BLaER1 treated with 17β-estradiol and CSF1 and Interleukin-3, amounts not matched to agents 10 nM and 100 nM (cell line): ENCODE results near the gene DIP2A.
A peak's percentile ranks its signal among the peaks of the same experiment; 100 is the strongest.

Source experiments
- H3K27ac ChIP-seq, 11 experiments: shearing (Covaris generic); formaldehyde crosslinking; 2 replicates each; pipeline ENCODE4 v1.8.1; 2022
- H3K27me3 ChIP-seq, 11 experiments: shearing (Covaris generic); formaldehyde crosslinking; 2 replicates each; pipeline ENCODE4 v1.8.1; 2022
- H3K36me3 ChIP-seq, 11 experiments: shearing (Covaris generic); formaldehyde crosslinking; 2 replicates each; pipeline ENCODE4 v1.8.1; 2022
- H3K4me1 ChIP-seq, 10 experiments: shearing (Covaris generic); formaldehyde crosslinking; 2 replicates each; pipeline ENCODE4 v1.8.1; 2022
- H3K4me2 ChIP-seq, 11 experiments: shearing (Covaris generic); formaldehyde crosslinking; 2 replicates each; pipeline ENCODE4 v1.8.1; 2022
- H3K4me3 ChIP-seq, 10 experiments: shearing (Covaris generic); formaldehyde crosslinking; 2 replicates each; pipeline ENCODE4 v1.8.1; 2022
- H3K9ac ChIP-seq, 11 experiments: shearing (Covaris generic); formaldehyde crosslinking; 2 replicates each; pipeline ENCODE4 v1.8.1; 2022
- H3K9me3 ChIP-seq, 11 experiments: shearing (Covaris generic); formaldehyde crosslinking; replicated peaks in 1 of 11; 2 replicates each; pipeline ENCODE4 v1.8.1; 2022
- H4K20me1 ChIP-seq, 11 experiments: shearing (Covaris generic); formaldehyde crosslinking; 2 replicates each; pipeline ENCODE4 v1.8.1; 2022
- Cebpa-rat ChIP-seq, 11 experiments: shearing (Covaris generic); IDR thresholded peaks; 2 replicates each; pipeline ENCODE4 v1.8.1; 2022

Gene DIP2A

DNA sequence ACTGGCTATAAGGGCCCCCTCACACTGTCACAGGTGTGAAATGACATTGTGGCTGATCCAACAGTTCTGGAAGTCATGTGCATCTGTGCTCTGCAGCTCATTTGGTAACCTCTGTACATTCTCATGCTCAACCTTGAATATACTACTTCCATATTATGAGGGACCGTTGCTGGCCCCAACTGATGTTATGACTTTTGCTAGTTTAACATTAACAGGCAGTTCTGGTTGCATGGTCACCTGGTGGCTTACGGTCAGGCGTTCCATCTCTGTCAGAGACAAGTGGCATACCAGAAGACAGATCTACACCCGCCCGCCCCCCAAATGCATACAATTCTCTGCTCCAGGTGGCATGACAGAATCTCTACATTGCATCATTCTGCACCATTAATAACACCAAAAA, 6.0 kb upstream of the DIP2A start:
- Histone ChIP-seq H3K9ac (no peak overlapping the region), H3K27me3 (no peaks in the 10 kb centered on the region), H3K9me3 (peaks cover 38 to 47% (median 41%) of the 10 kb centered on the region in 11 experiments), H4K20me1 (peaks cover 0 to 9% (median 0%) of the 10 kb centered on the region in 11 experiments; a peak in 5 of 22 replicates), H3K4me1 (peaks cover 10 to 39% (median 21%) of the 10 kb centered on the region in 10 experiments), H3K4me2 (no peak overlapping the region), H3K36me3 (peaks cover 43 to 96% (median 81%) of the 10 kb centered on the region in 11 experiments), H3K27ac (no peak overlapping the region), H3K4me3 (no peak overlapping the region)
- no peak for TF ChIP-seq Cebpa-rat (IDR thresholded peaks at IDR 0.05)

DNA sequence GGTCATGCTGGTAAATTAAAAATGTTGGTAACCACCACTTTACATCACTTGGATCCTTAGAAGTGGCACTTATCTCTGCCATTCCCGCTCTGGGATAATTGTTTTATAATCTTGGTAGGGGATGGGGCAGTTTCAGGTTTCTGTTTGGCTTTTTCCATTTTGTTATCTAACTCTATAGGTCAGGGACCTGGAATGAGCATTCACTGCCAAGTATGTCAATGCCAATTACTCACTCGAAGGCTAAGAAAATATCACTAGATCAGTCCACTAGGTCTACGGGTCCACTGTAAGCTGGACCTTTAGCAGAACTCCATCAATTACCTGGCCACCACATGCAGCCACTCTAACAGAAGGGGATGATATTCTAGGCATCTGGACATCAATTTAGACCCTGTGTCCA, 4.5 kb upstream of the DIP2A start:
- no peak overlapping the region for H3K27ac ChIP-seq
- H3K9ac ChIP-seq, result no peak overlapping the region
- TF ChIP-seq Cebpa-rat (IDR thresholded peaks at IDR 0.05), result no peak
- H3K4me2 ChIP-seq, result peak overlapping the region in 1 of 11 experiments; percentile 100; a peak in 1 of 22 replicates
- H3K27me3 ChIP-seq, result no peaks in the 10 kb centered on the region
- peaks cover 30 to 82% (median 67%) of the 10 kb centered on the region in 11 experiments for H3K36me3 ChIP-seq
- H3K4me1 ChIP-seq, result peaks cover 12 to 40% (median 22%) of the 10 kb centered on the region in 10 experiments
- H3K4me3 ChIP-seq, result no peak overlapping the region
- H3K9me3 ChIP-seq, result peaks cover 24 to 32% (median 27%) of the 10 kb centered on the region in 11 experiments
- H4K20me1 ChIP-seq, result peaks cover 0 to 9% (median 0%) of the 10 kb centered on the region in 11 experiments; a peak in 5 of 22 replicates

DNA sequence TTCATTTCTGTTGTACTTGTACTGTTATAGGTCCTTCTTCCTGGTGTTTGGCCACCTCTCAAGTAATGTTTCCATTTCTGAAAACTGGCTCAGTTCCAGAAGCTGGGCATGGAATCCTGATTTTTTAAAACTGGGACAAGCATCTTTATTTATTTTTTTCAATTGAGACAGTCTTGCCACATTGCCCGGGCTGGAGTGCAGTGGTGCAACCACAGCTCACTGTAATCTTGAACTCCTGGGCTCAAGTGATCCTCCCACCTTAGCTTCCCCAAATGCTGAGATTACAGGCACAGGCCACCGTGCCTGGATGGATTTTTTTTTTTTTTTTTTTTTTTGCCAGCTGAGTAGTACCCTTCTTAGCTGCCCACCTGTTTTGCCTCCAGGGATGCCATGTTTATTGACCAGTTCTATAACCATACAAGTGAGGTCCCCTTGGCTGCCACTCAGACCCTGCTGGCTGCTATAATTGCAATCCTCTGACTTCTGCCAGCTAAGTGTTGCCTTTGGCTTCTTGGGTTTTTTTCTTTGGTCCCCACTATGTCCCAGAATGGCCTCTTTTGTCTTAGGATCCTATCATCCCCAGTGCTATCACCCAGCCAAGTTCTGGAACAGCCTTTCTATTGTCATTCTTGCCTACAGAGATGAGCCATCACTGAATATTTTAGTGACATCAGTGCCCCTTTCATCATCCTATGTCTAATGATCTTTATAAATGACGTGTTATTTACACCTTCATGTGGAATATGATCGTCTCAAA, 3.9 kb upstream of the DIP2A start:
- H4K20me1 ChIP-seq, result peaks cover 0 to 10% (median 2%) of the 10 kb centered on the region in 11 experiments; a peak in 7 of 22 replicates
- no peak overlapping the region for H3K9ac ChIP-seq
- H3K4me3 ChIP-seq, result no peak overlapping the region
- H3K27ac ChIP-seq, result no peak overlapping the region
- peak overlapping the region in 3 of 11 experiments; percentile 84 to 100 (median 94); a peak in 6 of 22 replicates for H3K4me2 ChIP-seq
- peaks cover 17 to 26% (median 20%) of the 10 kb centered on the region in 11 experiments for H3K9me3 ChIP-seq
- TF ChIP-seq Cebpa-rat (IDR thresholded peaks at IDR 0.05), result no peak
- no peaks in the 10 kb centered on the region for H3K27me3 ChIP-seq
- H3K4me1 ChIP-seq, result peaks cover 15 to 42% (median 25%) of the 10 kb centered on the region in 10 experiments
- peaks cover 23 to 75% (median 60%) of the 10 kb centered on the region in 11 experiments for H3K36me3 ChIP-seq

DNA sequence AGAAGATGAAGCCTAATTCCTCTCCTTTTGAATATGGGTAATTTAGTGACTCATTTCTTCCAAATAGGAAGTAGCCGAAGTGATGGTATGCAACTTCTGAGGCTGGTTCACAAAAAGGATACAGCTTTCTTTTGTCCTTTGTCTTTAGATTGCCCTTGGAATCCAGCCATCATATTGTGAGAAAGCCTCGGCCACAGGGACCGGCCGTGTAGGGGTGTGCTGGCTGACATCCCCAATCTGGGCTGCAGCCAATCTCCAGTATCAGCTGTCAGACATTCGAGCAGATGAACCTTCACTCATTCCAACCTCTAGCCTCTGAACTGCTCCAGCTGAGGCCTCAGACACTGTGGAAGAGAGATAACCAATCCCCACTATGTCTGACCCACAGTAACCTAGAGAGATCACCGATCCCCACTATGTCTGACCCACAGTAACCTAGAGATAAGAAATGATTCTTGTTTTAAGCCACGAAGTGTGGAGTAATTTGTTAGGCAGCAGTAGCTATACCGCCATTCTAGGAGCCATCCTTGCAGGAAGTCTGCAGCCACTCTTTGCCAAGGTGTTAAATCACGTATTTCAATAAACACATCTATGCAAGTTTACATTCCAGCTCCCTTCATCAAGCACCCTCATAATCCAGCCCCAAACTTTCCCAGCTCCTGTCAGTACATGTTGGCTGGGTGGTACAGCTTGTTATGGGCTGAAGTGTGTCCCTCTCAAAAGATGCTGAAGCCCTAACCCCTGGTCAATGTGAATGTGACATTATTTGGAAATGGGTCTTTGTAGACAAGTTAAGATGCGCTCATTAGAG, 2.9 kb upstream of the DIP2A start:
- Histone ChIP-seq H3K9ac (peak overlapping the region in 3 of 11 experiments; percentile 14 to 32 (median 15); a peak in 1 of 22 replicates), H3K4me2 (peak overlapping the region in 7 of 11 experiments; percentile 84 to 100 (median 94); a peak in 10 of 22 replicates)

DNA sequence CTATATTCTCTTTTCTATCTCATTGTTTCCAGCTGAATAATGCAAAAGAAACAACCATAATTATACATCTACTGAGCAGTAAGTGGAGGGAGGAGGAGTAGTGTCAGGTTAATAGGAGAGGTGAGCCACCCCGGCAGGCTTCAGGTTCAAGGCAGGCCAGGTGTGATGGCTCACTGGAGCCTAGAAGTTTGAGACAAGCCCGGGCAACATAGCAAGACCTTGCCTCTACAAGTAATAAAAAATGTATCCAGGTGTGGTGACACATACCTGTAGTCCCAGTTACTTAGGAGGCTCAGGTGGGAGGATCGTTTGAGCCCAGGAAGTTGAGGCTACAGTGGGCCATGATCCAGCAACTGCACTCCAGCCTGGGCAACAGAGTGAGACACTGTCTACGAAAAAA, 1.9 kb upstream of the DIP2A start:
- Histone ChIP-seq H3K4me3 (peak overlapping the region in 6 of 10 experiments; percentile 72 to 92 (median 89); a peak in 10 of 20 replicates), H3K27ac (peak overlapping the region in 1 of 11 experiments; percentile 93; a peak in 2 of 22 replicates), H3K36me3 (peaks cover 4 to 56% (median 42%) of the 10 kb centered on the region in 11 experiments; a peak in 18 of 22 replicates), H4K20me1 (peaks cover 0 to 29% (median 12%) of the 10 kb centered on the region in 11 experiments; a peak in 15 of 22 replicates), H3K4me1 (peaks cover 25 to 60% (median 34%) of the 10 kb centered on the region in 10 experiments), H3K4me2 (peak overlapping the region; percentile 83 to 100 (median 94)), H3K9me3 (peaks cover 0 to 6% (median under 1%) of the 10 kb centered on the region in 11 experiments; a peak in 6 of 22 replicates), H3K27me3 (no peaks in the 10 kb centered on the region), H3K9ac (peak overlapping the region in 4 of 11 experiments; percentile 92 to 98 (median 96); a peak in 8 of 22 replicates)
- TF ChIP-seq Cebpa-rat (IDR thresholded peaks at IDR 0.05), result no peak

More for the DNA sequence above, 2.9 kb upstream of the DIP2A start:
- Histone ChIP-seq H3K27ac (peak overlapping the region in 2 of 11 experiments; percentile 3 to 32; a peak in 2 of 22 replicates), H3K4me1 (peaks cover 25 to 52% (median 32%) of the 10 kb centered on the region in 10 experiments), H3K9me3 (peaks cover 8 to 16% (median 11%) of the 10 kb centered on the region in 11 experiments; a peak in 21 of 22 replicates), H3K4me3 (no peak overlapping the region), H3K36me3 (peaks cover 14 to 66% (median 51%) of the 10 kb centered on the region in 11 experiments; a peak in 21 of 22 replicates), H4K20me1 (peaks cover 0 to 19% (median 6%) of the 10 kb centered on the region in 11 experiments; a peak in 11 of 22 replicates), H3K27me3 (no peaks in the 10 kb centered on the region)
- no peak for TF ChIP-seq Cebpa-rat (IDR thresholded peaks at IDR 0.05)

DNA sequence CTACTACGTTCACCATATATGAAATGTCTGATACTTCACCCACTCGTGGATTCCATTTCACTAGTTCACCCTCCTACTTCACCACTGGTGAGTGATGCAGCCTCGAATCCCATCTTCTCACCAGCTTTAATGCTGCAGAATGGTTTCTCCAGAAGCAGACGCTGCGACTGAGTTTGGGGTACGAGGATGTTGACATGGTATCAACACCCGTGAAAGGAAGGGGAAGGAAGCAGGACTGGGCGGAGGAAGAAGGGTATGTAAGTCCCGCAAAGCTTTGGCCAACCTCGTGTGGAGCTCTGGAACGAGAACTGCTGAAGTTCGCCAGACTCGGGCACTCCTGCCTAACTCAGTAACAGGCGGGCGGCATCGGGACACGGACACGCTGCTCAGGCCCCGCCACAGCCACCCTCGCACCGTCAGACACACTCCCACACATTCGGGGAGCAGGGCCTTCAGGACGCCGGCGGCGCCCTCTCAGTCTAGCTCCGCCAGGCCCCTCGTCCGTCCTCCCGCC, 833 bp upstream of the DIP2A start:
- H3K27ac ChIP-seq, result peak overlapping the region; percentile 91 to 99 (median 97)
- H3K36me3 ChIP-seq, result peaks cover 4 to 49% (median 39%) of the 10 kb centered on the region in 11 experiments; a peak in 21 of 22 replicates
- no peaks in the 10 kb centered on the region for H3K9me3 ChIP-seq
- no peak for TF ChIP-seq Cebpa-rat (IDR thresholded peaks at IDR 0.05)
- H3K4me1 ChIP-seq, result peaks cover 25 to 66% (median 34%) of the 10 kb centered on the region in 10 experiments
- peak overlapping the region; percentile 83 to 100 (median 94) for H3K4me2 ChIP-seq
- peaks cover 0 to 40% (median 22%) of the 10 kb centered on the region in 11 experiments; a peak in 17 of 22 replicates for H4K20me1 ChIP-seq
- H3K9ac ChIP-seq, result peak overlapping the region; percentile 92 to 99 (median 97)
- H3K4me3 ChIP-seq, result peak overlapping the region; percentile 68 to 94 (median 86)
- H3K27me3 ChIP-seq, result no peaks in the 10 kb centered on the region

DNA sequence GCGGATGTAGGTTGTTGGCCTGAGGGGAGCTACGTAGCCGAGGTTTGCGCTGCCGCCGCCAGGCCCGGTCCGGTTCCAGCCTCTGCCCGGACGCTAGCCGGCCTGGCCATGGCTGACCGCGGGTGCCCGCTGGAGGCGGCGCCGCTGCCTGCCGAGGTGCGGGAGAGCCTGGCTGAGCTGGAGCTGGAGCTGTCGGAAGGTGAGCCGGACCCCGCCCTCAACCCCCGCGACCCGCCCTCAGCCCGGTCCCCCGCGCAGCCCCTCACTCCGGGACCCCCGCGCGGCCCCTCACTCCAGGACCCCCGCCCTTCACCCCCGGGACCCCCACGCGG, 299 bp downstream of the DIP2A start:
- peak overlapping the region; percentile 68 to 94 (median 86) for H3K4me3 ChIP-seq
- peak overlapping the region in 8 of 11 experiments; percentile 14 to 98 (median 44); a peak in 10 of 22 replicates for H3K4me2 ChIP-seq
- peak overlapping the region; percentile 83 to 99 (median 97) for H3K27ac ChIP-seq
- peaks cover 25 to 64% (median 34%) of the 10 kb centered on the region in 10 experiments for H3K4me1 ChIP-seq
- H3K27me3 ChIP-seq, result no peaks in the 10 kb centered on the region
- no peak for TF ChIP-seq Cebpa-rat (IDR thresholded peaks at IDR 0.05)
- H4K20me1 ChIP-seq, result peaks cover 0 to 47% (median 23%) of the 10 kb centered on the region in 11 experiments; a peak in 16 of 22 replicates
- peaks cover 9 to 49% (median 41%) of the 10 kb centered on the region in 11 experiments; a peak in 21 of 22 replicates for H3K36me3 ChIP-seq
- H3K9me3 ChIP-seq, result no peaks in the 10 kb centered on the region
- H3K9ac ChIP-seq, result peak overlapping the region; percentile 92 to 99 (median 97)
